ENCODE data around the gene JAK1. TPM values are rescaled to one million over a fixed set of nuclear protein-coding genes. Genes with fewer than 3 reads are reported as not detected.

JAK1 gene
- total RNA-seq, 6 donors from 2014 or later, result 156 to 191 (median 167) TPM

DNA sequence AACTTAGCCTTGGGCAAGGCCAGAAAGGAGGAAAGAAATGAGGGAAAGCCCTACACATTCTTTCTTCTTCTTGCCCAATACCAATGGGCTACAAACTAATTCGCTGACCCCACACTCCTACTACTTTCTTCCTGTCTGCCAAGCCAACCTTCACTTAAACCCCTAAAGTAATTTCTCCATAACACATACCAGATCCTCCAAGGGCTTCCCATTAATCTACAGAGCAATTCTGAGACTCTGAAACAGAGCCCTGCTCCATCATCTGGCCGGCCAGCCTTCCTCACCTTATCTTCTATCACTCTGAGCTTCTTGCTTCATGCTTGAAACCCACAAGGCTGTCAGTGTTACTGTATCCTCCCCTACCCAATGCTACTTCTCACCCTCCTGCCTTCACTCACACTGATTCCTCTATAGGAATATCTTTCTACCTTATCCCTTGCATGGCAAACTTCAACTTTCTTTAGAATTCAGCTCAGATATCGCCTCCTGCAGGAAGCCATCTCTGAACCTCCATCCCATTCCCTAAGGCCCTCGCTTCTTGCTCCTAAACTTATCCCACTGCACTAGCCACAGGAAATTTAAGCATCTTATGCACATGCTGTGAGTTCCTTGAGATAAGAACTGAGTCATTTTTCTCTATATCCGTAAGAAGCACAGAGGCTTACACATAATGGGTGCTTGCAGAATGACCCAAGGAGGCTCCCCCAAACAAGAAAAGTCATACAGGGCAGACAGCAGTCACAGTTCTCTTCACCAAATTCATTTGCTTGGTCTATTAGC, 81.9 kb downstream of the JAK1 start:
- Histone ChIP-seq H3K27ac (no peak overlapping the region), H3K36me3 (peaks cover 0 to 22% (median 9%) of the 10 kb centered on the region in 4 donors), H3K9me3 (no peaks in the 10 kb centered on the region), H3K4me1 (peaks cover 3 to 14% (median 8%) of the 10 kb centered on the region in 4 donors), H3K4me3 (no peak overlapping the region), H3K27me3 (no peaks in the 10 kb centered on the region)
- TF ChIP-seq EP300 (IDR thresholded peaks at IDR 0.05) (no peak), POLR2A (IDR thresholded peaks at IDR 0.05) (no peak), POLR2AphosphoS5 (IDR thresholded peaks at IDR 0.05) (no peak)
- TF ChIP-seq, protein P1, sequence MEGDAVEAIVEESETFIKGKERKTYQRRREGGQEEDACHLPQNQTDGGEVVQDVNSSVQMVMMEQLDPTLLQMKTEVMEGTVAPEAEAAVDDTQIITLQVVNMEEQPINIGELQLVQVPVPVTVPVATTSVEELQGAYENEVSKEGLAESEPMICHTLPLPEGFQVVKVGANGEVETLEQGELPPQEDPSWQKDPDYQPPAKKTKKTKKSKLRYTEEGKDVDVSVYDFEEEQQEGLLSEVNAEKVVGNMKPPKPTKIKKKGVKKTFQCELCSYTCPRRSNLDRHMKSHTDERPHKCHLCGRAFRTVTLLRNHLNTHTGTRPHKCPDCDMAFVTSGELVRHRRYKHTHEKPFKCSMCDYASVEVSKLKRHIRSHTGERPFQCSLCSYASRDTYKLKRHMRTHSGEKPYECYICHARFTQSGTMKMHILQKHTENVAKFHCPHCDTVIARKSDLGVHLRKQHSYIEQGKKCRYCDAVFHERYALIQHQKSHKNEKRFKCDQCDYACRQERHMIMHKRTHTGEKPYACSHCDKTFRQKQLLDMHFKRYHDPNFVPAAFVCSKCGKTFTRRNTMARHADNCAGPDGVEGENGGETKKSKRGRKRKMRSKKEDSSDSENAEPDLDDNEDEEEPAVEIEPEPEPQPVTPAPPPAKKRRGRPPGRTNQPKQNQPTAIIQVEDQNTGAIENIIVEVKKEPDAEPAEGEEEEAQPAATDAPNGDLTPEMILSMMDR (IDR thresholded peaks at IDR 0.05), result no peak
- no peak for ATAC-seq (ENCODE audit: low FRiP score in 2 of 2)
- 90 to 92% methylated on average over 5 of the region's 5 CpGs for WGBS, 2 donors
- no peak for DNase-seq

- Histone ChIP-seq H3K4me1 (peaks cover 0 to 5% (median 1%) of the 10 kb centered on the region in 4 donors), H3K27me3 (no peaks in the 10 kb centered on the region), H3K9me3 (no peaks in the 10 kb centered on the region), H3K27ac (no peak overlapping the region), H3K36me3 (peaks cover 0 to 36% (median 12%) of the 10 kb centered on the region in 4 donors), H3K4me3 (no peak overlapping the region)
- no peak for ATAC-seq (ENCODE audit: low FRiP score in 2 of 2)
- TF ChIP-seq POLR2AphosphoS5 (IDR thresholded peaks at IDR 0.05) (no peak), EP300 (IDR thresholded peaks at IDR 0.05) (no peak), POLR2A (IDR thresholded peaks at IDR 0.05) (no peak)
- TF ChIP-seq, protein P1 (IDR thresholded peaks at IDR 0.05), result no peak
- WGBS, 2 donors, result 92 to 94% methylated on average over 11 of the region's 11 CpGs
- DNase-seq, result no peak
These were observed 83.6 kb downstream of the JAK1 start for GRCh38 chr1:64882574-64883255.

DNA sequence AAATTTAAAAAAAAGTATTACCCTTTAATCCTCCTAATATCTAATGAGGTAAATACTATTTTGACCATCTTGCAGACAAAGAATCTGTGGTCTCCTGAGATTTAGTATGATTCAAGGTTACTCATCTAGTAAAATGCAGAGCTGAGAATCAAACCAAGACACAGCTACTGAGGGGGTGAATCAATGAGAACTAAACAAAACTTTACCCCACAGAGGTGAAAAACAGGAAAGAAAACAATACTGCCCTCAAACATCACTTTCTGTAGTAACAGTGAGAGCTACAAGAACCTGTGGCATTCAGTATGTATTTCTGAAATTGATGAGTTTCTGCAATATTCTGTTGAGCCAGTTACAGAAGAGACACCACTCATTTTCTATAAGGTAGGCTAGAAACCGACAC, 85.1 kb downstream of the JAK1 start:
- Histone ChIP-seq H3K36me3 (peaks cover 9 to 50% (median 13%) of the 10 kb centered on the region in 4 donors), H3K4me1 (no peaks in the 10 kb centered on the region), H3K4me3 (no peak overlapping the region), H3K27me3 (no peaks in the 10 kb centered on the region), H3K9me3 (no peaks in the 10 kb centered on the region), H3K27ac (no peak overlapping the region)
- TF ChIP-seq, protein P1 (IDR thresholded peaks at IDR 0.05), result no peak
- TF ChIP-seq EP300 (IDR thresholded peaks at IDR 0.05) (no peak), POLR2AphosphoS5 (IDR thresholded peaks at IDR 0.05) (no peak), POLR2A (IDR thresholded peaks at IDR 0.05) (no peak)
- WGBS, 2 donors, result 95 to 100% methylated on average over 1 of the region's 1 CpG
- DNase-seq (no peak), ATAC-seq (ENCODE audit: low FRiP score in 2 of 2) (peak in 1 of 2 donors; percentile 49)

- no peak overlapping the region for H3K4me3 ChIP-seq
- no peak for TF ChIP-seq POLR2A (IDR thresholded peaks at IDR 0.05)
- TF ChIP-seq, protein P1 (IDR thresholded peaks at IDR 0.05), result no peak
- TF ChIP-seq EP300 (IDR thresholded peaks at IDR 0.05), result no peak
- TF ChIP-seq POLR2AphosphoS5 (IDR thresholded peaks at IDR 0.05), result no peak
- H3K36me3 ChIP-seq, result peaks cover 13 to 59% (median 20%) of the 10 kb centered on the region in 4 donors
- no peak overlapping the region for H3K27ac ChIP-seq
- ATAC-seq (ENCODE audit: low FRiP score in 2 of 2), result no peak
- no peaks in the 10 kb centered on the region for H3K4me1 ChIP-seq
- DNase-seq, result no peak
- no peaks in the 10 kb centered on the region for H3K27me3 ChIP-seq
- no peaks in the 10 kb centered on the region for H3K9me3 ChIP-seq
- 94 to 96% methylated on average over 4 of the region's 4 CpGs for WGBS, 2 donors
These were observed 85.9 kb downstream of the JAK1 start for GRCh38 chr1:64880449-64880848.

Measured in upper lobe of left lung (tissue), 6 donors.